Measurements from ENCODE around the gene ARL14EP. TPM values are rescaled to one million over a fixed set of nuclear protein-coding genes. Genes with fewer than 3 reads are reported as not detected.

ARL14EP gene
- total and polyA plus RNA-seq, 3 experiments from 2014 or later = 39.6 to 85.9 (median 42.2) TPM

DNA sequence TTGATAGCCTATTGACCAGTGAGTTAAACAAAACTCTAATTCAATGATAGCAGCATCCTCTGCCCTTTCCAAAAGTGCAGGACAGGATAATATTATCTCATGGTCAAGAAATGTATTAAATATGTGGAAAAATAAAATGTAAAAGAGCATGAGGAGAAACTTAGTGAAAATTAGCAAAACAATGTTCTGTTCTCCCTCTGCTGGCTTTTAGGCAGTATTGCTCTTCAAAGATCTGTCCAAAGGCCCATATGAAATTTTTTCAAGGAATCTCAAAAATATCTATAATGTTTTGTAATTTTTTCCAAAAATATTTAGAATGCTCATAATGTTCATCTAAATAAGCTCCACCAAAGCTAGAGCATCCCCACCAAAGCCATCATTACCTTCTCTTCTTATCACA is 8.3 kb upstream of the ARL14EP start:
- peaks cover 0 to 6% (median 2%) of the 10 kb centered on the region in 3 donors for H3K36me3 Mint-ChIP-seq
- no peak overlapping the region for H3K27ac Mint-ChIP-seq
- DNase-seq = no peak
- Histone ChIP-seq H3K36me3 (ENCODE audit: insufficient read depth, low read length) (no peaks in the 10 kb centered on the region), H3K4me3 (ENCODE audit: low read length) (no peak overlapping the region), H3K9me3 (ENCODE audit: low read length) (no peaks in the 10 kb centered on the region), H3K27me3 (ENCODE audit: insufficient read depth, low read length, poor library complexity, severe bottlenecking) (no peaks in the 10 kb centered on the region), H3K27ac (ENCODE audit: low read depth, low read length) (no peak overlapping the region), H3K4me1 (ENCODE audit: insufficient read depth, low read length) (no peaks in the 10 kb centered on the region)
- H3K4me3 Mint-ChIP-seq = no peak overlapping the region
- ChIA-PET CTCF (no interaction called here), POLR2A (no interaction called here)
- peaks cover 7 to 31% of the 10 kb centered on the region in 2 donors for H3K27me3 Mint-ChIP-seq
- peaks cover 4 to 22% (median 5%) of the 10 kb centered on the region in 3 donors for H3K4me1 Mint-ChIP-seq
- H3K9me3 Mint-ChIP-seq = peaks cover 4 to 8% (median 5%) of the 10 kb centered on the region in 5 donors

DNA sequence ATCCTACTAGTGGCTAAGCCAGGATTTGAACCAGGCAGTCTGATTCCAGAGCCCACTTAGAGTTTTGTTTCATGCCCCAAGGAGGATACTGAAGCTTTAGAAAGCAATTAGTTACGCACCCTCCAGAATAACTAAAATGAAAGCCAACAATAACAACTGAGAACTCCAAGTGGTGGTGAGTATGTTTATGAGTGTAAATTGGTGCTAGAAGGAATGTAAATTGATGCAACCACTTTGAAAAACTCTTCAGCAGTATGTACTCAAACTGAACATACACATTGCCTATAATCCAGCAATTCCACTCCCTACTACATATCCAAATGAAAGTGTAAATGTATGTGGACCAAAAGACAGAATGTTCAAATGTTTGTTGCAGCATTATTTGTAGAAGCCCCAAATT is 6.7 kb upstream of the ARL14EP start:
- Mint-ChIP-seq H3K9me3 (peaks cover 0 to 5% (median 1%) of the 10 kb centered on the region in 5 donors), H3K4me3 (no peak overlapping the region), H3K36me3 (peaks cover 0 to 1% (median 0%) of the 10 kb centered on the region in 3 donors), H3K4me1 (peaks cover 4 to 22% (median 5%) of the 10 kb centered on the region in 3 donors), H3K27me3 (peaks cover 3 to 25% of the 10 kb centered on the region in 2 donors), H3K27ac (peak overlapping the region in 3 of 8 donors; percentile 22 to 26 (median 26))
- ChIA-PET CTCF (no interaction called here), POLR2A (no interaction called here)
- H3K27me3 ChIP-seq (ENCODE audit: insufficient read depth, low read length, poor library complexity, severe bottlenecking) = no peaks in the 10 kb centered on the region
- H3K27ac ChIP-seq (ENCODE audit: low read depth, low read length) = no peak overlapping the region
- no peaks in the 10 kb centered on the region for H3K9me3 ChIP-seq (ENCODE audit: low read length)
- H3K4me3 ChIP-seq (ENCODE audit: low read length) = no peak overlapping the region
- H3K36me3 ChIP-seq (ENCODE audit: insufficient read depth, low read length) = no peaks in the 10 kb centered on the region
- DNase-seq = no peak
- H3K4me1 ChIP-seq (ENCODE audit: insufficient read depth, low read length) = no peaks in the 10 kb centered on the region

DNA sequence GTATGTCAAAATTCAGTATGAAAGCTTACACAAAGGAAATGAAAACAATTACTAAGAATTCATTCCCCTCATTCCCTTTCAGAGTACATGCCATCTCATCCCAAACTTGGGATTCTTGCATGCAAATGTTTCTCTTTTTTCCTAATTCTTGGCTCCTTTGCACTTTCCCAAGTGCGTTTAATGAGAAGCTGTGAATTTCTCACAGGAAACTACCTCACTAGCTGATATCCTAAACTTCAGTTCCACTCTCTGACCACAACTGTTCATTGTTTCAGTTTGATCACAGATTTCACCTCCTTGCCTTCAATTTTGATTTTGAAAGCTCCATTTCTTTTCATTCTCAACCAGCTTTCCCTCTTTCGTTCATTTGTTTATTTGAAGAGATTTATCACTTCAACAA is 5.9 kb upstream of the ARL14EP start:
- Histone ChIP-seq H3K27ac (ENCODE audit: low read depth, low read length) (no peak overlapping the region), H3K4me3 (ENCODE audit: low read length) (no peak overlapping the region), H3K9me3 (ENCODE audit: low read length) (no peaks in the 10 kb centered on the region), H3K27me3 (ENCODE audit: insufficient read depth, low read length, poor library complexity, severe bottlenecking) (no peaks in the 10 kb centered on the region), H3K36me3 (ENCODE audit: insufficient read depth, low read length) (no peaks in the 10 kb centered on the region), H3K4me1 (ENCODE audit: insufficient read depth, low read length) (peaks cover 2% of the 10 kb centered on the region)
- Mint-ChIP-seq H3K27ac (peak overlapping the region in 5 of 8 donors; percentile 9 to 86 (median 32)), H3K9me3 (no peaks in the 10 kb centered on the region), H3K4me3 (peak overlapping the region in 1 of 7 donors; percentile 20), H3K27me3 (peaks cover 3 to 23% of the 10 kb centered on the region in 2 donors), H3K36me3 (no peaks in the 10 kb centered on the region), H3K4me1 (peaks cover 5 to 24% (median 7%) of the 10 kb centered on the region in 3 donors)
- CTCF ChIA-PET = no interaction called here
- no peak for DNase-seq
- POLR2A ChIA-PET = no interaction called here

DNA sequence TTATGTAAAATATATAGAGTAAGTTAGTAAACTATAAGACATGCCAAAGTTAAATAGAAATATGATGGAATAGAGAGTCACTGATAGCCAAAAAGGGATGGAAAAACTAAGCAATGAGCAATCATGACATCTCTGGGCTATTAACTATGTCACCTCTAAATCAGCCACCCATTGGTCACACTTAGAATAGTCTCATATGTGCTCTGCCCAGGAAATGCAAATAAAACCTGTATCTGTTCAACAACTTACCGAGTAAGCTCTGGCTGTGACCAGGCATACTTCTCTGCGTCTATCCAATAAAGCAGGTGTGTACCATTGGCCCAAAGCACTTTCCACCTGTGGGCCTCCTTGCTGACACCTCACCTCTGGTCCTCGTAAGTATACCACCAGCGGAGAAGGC is 1.6 kb upstream of the ARL14EP start:
- H3K4me3 ChIP-seq (ENCODE audit: low read length) = no peak overlapping the region
- ChIA-PET CTCF (no interaction called here), POLR2A (no interaction called here)
- DNase-seq = no peak
- H3K4me1 ChIP-seq (ENCODE audit: insufficient read depth, low read length) = peaks cover 35% of the 10 kb centered on the region
- no peaks in the 10 kb centered on the region for H3K27me3 ChIP-seq (ENCODE audit: insufficient read depth, low read length, poor library complexity, severe bottlenecking)
- no peaks in the 10 kb centered on the region for H3K36me3 ChIP-seq (ENCODE audit: insufficient read depth, low read length)
- peaks cover 3 to 10% of the 10 kb centered on the region in 2 donors for H3K27me3 Mint-ChIP-seq
- peaks cover 40 to 49% (median 49%) of the 10 kb centered on the region in 3 donors for H3K4me1 Mint-ChIP-seq
- peak overlapping the region in 1 of 7 donors; percentile 49 for H3K4me3 Mint-ChIP-seq
- H3K9me3 Mint-ChIP-seq = no peaks in the 10 kb centered on the region
- peaks cover 0 to 13% (median under 1%) of the 10 kb centered on the region in 3 donors for H3K36me3 Mint-ChIP-seq
- no peaks in the 10 kb centered on the region for H3K9me3 ChIP-seq (ENCODE audit: low read length)
- H3K27ac Mint-ChIP-seq = peak overlapping the region in 1 of 8 donors; percentile 17
- no peak overlapping the region for H3K27ac ChIP-seq (ENCODE audit: low read depth, low read length)

DNA sequence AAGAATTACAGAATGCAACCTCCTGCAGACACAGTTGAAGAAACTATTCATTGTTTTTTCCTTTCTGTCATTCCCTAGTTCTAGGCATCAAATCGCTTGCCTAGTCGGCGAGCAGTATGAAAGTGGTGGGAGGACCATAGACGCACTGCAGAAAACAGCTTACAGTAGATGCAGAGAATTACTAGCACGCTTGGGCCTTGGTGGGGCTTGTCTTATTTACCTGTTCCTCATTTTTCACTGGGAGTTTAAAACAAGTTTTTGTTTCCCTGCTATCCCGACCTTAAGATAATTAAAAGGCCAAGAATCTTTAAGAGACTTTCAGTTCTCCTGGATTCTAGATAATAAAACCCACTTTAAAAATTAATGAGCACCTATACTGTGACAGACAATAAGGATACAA is 713 bp upstream of the ARL14EP start:
- CTCF ChIA-PET = interaction anchor here (1.1 to 1.7 kb wide), 3 partner anchors 13 to 126 kb away, joined by 3 to 6 read pairs (median 3); no protein-coding TSS in a partner anchor
- DNase-seq = no peak
- POLR2A ChIA-PET = no interaction called here
- H3K9me3 ChIP-seq (ENCODE audit: low read length) = no peaks in the 10 kb centered on the region
- no peaks in the 10 kb centered on the region for H3K36me3 ChIP-seq (ENCODE audit: insufficient read depth, low read length)
- Mint-ChIP-seq H3K27me3 (peaks cover 3 to 10% of the 10 kb centered on the region in 2 donors), H3K36me3 (peaks cover 0 to 13% (median 2%) of the 10 kb centered on the region in 3 donors), H3K9me3 (no peaks in the 10 kb centered on the region), H3K4me3 (peak overlapping the region; percentile 96 to 100 (median 99)), H3K27ac (peak overlapping the region in 6 of 8 donors; percentile 99 to 100 (median 100)), H3K4me1 (peaks cover 46 to 55% (median 54%) of the 10 kb centered on the region in 3 donors)
- peaks cover 44% of the 10 kb centered on the region for H3K4me1 ChIP-seq (ENCODE audit: insufficient read depth, low read length)
- no peak overlapping the region for H3K27ac ChIP-seq (ENCODE audit: low read depth, low read length)
- H3K27me3 ChIP-seq (ENCODE audit: insufficient read depth, low read length, poor library complexity, severe bottlenecking) = no peaks in the 10 kb centered on the region
- peak overlapping the region; percentile 64 for H3K4me3 ChIP-seq (ENCODE audit: low read length)

DNA sequence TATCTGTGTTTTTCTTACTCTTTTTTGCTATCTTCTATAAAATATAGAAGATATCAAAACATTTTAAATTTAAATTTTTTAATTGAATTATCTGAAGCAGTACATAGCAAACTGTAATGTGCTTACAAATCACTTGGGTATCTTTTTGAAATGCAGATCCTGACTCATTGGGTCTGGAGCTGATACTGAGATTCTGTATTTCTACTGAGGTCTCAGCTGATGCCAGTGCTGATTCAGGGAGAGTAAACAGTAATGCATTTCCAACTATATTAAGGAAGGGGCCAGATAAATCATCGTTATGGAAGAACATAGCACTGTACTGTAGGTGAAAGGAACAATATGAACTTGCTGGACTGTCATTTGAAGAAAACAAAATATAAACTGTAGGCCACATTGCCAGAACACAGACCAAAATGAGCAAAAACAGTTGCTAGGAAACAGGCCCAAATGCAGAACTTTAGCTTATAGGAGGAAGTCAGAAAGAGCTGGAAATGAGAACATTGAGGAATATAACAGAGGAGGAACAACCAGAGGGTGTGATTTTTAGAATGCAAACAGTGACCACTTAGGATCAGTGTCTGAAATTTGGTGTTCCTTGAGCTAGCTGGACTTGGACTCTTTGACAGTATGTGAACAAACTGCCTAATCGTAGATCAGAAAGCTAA is 3.3 kb downstream of the ARL14EP start:
- POLR2A ChIA-PET = no interaction called here
- DNase-seq = no peak
- CTCF ChIA-PET = interaction anchor here (1.0 kb wide), 1 partner anchor 19 kb away, joined by 4 read pairs; no protein-coding TSS in a partner anchor
- Mint-ChIP-seq H3K36me3 (peaks cover 0 to 36% (median 2%) of the 10 kb centered on the region in 3 donors), H3K4me1 (peaks cover 72 to 91% (median 88%) of the 10 kb centered on the region in 3 donors), H3K4me3 (peak overlapping the region; percentile 28 to 100 (median 61)), H3K9me3 (no peaks in the 10 kb centered on the region), H3K27me3 (no peaks in the 10 kb centered on the region), H3K27ac (peak overlapping the region; percentile 58 to 100 (median 92))
- H3K4me1 ChIP-seq (ENCODE audit: insufficient read depth, low read length) = peaks cover 50% of the 10 kb centered on the region
- no peaks in the 10 kb centered on the region for H3K9me3 ChIP-seq (ENCODE audit: low read length)
- no peak overlapping the region for H3K4me3 ChIP-seq (ENCODE audit: low read length)
- H3K36me3 ChIP-seq (ENCODE audit: insufficient read depth, low read length) = peaks cover 3% of the 10 kb centered on the region
- H3K27ac ChIP-seq (ENCODE audit: low read depth, low read length) = peak overlapping the region; percentile 10
- H3K27me3 ChIP-seq (ENCODE audit: insufficient read depth, low read length, poor library complexity, severe bottlenecking) = no peaks in the 10 kb centered on the region

DNA sequence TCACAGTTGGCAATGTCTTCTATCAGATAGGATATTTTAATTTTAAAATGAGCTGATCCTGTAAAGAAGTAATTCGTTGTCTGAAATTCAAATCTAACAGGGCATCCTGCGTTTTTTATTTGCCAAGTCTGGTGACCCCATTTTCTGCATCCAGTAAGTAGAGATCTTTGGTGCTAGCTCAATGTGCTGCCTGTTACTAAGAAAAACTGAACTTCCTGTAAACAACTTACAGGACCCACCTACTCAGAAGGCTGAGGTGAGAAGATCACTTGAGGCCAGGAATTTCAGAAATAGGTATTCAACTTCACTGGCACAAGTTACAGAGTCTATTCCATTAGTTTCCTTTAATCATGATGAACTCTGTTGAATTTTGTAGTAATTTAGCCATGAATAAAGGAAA is 4.0 kb downstream of the ARL14EP start:
- Histone ChIP-seq H3K4me3 (ENCODE audit: low read length) (no peak overlapping the region), H3K27me3 (ENCODE audit: insufficient read depth, low read length, poor library complexity, severe bottlenecking) (no peaks in the 10 kb centered on the region), H3K27ac (ENCODE audit: low read depth, low read length) (peak overlapping the region; percentile 10), H3K36me3 (ENCODE audit: insufficient read depth, low read length) (peaks cover 9% of the 10 kb centered on the region), H3K4me1 (ENCODE audit: insufficient read depth, low read length) (peaks cover 54% of the 10 kb centered on the region), H3K9me3 (ENCODE audit: low read length) (no peaks in the 10 kb centered on the region)
- Mint-ChIP-seq H3K36me3 (peaks cover 0 to 41% (median 2%) of the 10 kb centered on the region in 3 donors), H3K27ac (peak overlapping the region; percentile 58 to 100 (median 92)), H3K27me3 (no peaks in the 10 kb centered on the region), H3K9me3 (no peaks in the 10 kb centered on the region), H3K4me3 (peak overlapping the region; percentile 28 to 69 (median 56)), H3K4me1 (peaks cover 75 to 94% (median 91%) of the 10 kb centered on the region in 3 donors)
- ChIA-PET POLR2A (no interaction called here), CTCF (no interaction called here)
- DNase-seq = peak in 2 of 5 donors; percentile 17 to 24

DNA sequence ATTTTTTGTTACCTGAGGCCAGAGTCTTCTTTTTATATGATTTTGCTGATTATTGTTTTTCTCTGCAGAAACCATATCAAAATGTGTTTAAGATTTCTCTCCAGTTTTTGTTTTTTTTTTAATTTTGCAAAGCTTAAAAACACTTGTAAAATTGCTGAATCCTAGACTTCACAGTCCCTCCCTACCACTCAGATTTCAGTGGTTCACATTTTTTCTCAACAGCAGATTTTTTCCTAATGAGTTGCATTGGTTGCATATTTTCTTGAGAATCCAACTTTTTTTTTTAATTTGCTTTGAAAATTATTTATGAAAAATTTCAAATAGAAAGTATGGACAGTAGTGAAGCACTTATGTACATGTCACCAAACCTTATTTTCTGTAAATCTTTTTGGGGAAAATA is 5.8 kb downstream of the ARL14EP start:
- no peak overlapping the region for H3K4me3 ChIP-seq (ENCODE audit: low read length)
- H3K27ac ChIP-seq (ENCODE audit: low read depth, low read length) = no peak overlapping the region
- Mint-ChIP-seq H3K27ac (peak overlapping the region in 6 of 8 donors; percentile 17 to 68 (median 32)), H3K4me1 (peaks cover 77 to 91% (median 91%) of the 10 kb centered on the region in 3 donors), H3K36me3 (peaks cover 5 to 48% (median 6%) of the 10 kb centered on the region in 3 donors), H3K27me3 (no peaks in the 10 kb centered on the region), H3K9me3 (no peaks in the 10 kb centered on the region), H3K4me3 (peak overlapping the region in 4 of 7 donors; percentile 16 to 52 (median 44))
- CTCF ChIA-PET = no interaction called here
- peaks cover 23% of the 10 kb centered on the region for H3K36me3 ChIP-seq (ENCODE audit: insufficient read depth, low read length)
- peaks cover 45% of the 10 kb centered on the region for H3K4me1 ChIP-seq (ENCODE audit: insufficient read depth, low read length)
- DNase-seq = no peak
- POLR2A ChIA-PET = no interaction called here
- H3K9me3 ChIP-seq (ENCODE audit: low read length) = no peaks in the 10 kb centered on the region
- H3K27me3 ChIP-seq (ENCODE audit: insufficient read depth, low read length, poor library complexity, severe bottlenecking) = no peaks in the 10 kb centered on the region

Measured in CD8-positive, alpha-beta memory T cell (primary cell).